Endodermal cell (in vitro differentiated cells): ENCODE results near the gene ATOX1. TPM values are rescaled to one million over a fixed set of nuclear protein-coding genes. Genes with fewer than 3 reads are reported as not detected.
"Not testable (repeated sequence)": the region's sequence is repeated elsewhere in the genome, so short reads cannot be mapped to it uniquely, and the experiment has no call there.

ENCODE experiments used
- DNase-seq: peaks from one replicate; pipeline ENCODE4 v3.0.0-alpha.2; 2017
- H3K27ac ChIP-seq: 2 replicates; pipeline ENCODE4 v1.5.1; 2013; ENCODE audit warnings: mild to moderate bottlenecking, low read depth, low read length, moderate library complexity
- H3K27me3 ChIP-seq: 2 replicates; pipeline ENCODE4 v1.6.1; 2013; ENCODE audit warnings: mild to moderate bottlenecking, low read length, moderate library complexity; ENCODE audit not compliant: insufficient read depth, control insufficient read depth, poor library complexity, severe bottlenecking
- H3K36me3 ChIP-seq: 2 replicates; pipeline ENCODE4 v1.7.0; 2013; ENCODE audit warnings: mild to moderate bottlenecking, low read length, moderate library complexity; ENCODE audit not compliant: control insufficient read depth, insufficient read depth
- H3K4me1 ChIP-seq: one replicate; pipeline ENCODE4 v1.7.0; 2013; ENCODE audit warnings: low read length; ENCODE audit not compliant: control insufficient read depth, insufficient read depth
- H3K4me3 ChIP-seq: 2 replicates; pipeline ENCODE4 v1.5.1; 2013; ENCODE audit warnings: mild to moderate bottlenecking, low read length, moderate library complexity
- H3K9ac ChIP-seq: 2 replicates; pipeline ENCODE4 v1.6.1; 2013; ENCODE audit warnings: mild to moderate bottlenecking, low read length, moderate library complexity; ENCODE audit not compliant: poor library complexity, severe bottlenecking; ENCODE audit errors: extremely low read depth
- H3K9me3 ChIP-seq: 2 replicates; pipeline ENCODE4 v1.6.1; 2013; ENCODE audit warnings: mild to moderate bottlenecking, low read length, moderate library complexity; ENCODE audit not compliant: control insufficient read depth
- H3K27ac Mint-ChIP-seq: 2 replicates; pipeline ENCODE4 v1.8.0; 2020; ENCODE audit warnings: mixed read lengths
- H3K27me3 Mint-ChIP-seq: 2 replicates; pipeline ENCODE4 v1.8.0; 2021; ENCODE audit warnings: mild to moderate bottlenecking, mixed read lengths; ENCODE audit not compliant: insufficient read depth
- H3K36me3 Mint-ChIP-seq: 2 replicates; pipeline ENCODE4 v1.8.0; 2020; ENCODE audit warnings: low read depth, mixed read lengths
- H3K4me1 Mint-ChIP-seq: 2 replicates; pipeline ENCODE4 v1.8.0; 2020; ENCODE audit warnings: mixed read lengths
- H3K4me3 Mint-ChIP-seq: 2 replicates; pipeline ENCODE4 v1.8.0; 2020; ENCODE audit warnings: mild to moderate bottlenecking, moderate library complexity, mixed read lengths
- H3K9me3 Mint-ChIP-seq: 2 replicates; pipeline ENCODE4 v1.8.0; 2020; ENCODE audit warnings: mild to moderate bottlenecking, mixed read lengths
- CTCF ChIP-seq: fragments of 200-600 bp; sonication (generic); conservative IDR thresholded peaks from 2 replicates; pipeline ENCODE4 v1.5.0; 2021; ENCODE audit warnings: antibody characterized with exemption, mild to moderate bottlenecking
- WGBS, 2 experiments: methylation state at CpG; one replicate each; pipeline versions ENCODE4 v1.1.5 to v1.1.7; 2013; ENCODE audit warnings: missing lambda C conversion rate in 2 of 2, mixed read lengths in 1 of 2; ENCODE audit not compliant: insufficient coverage in 1 of 2, insufficient read length in 1 of 2; 5-methylcytosine and 5-hydroxymethylcytosine counted together
- total RNA-seq, 2 donors: library from RNA; stranded (reverse); fragmentation: NEBNext Ultra II Directional in 1 of 2; extraction: Animal tissue kit (Norgen Biotek cat#: 25700) in 1 of 2; gene quantifications; 2 replicates in 1 of 2; 3 replicates in 1 of 2; pipeline ENCODE4 v1.2.1, GENCODE V29; 2021

The ATOX1 gene
- total RNA-seq, 2 donors from 2014 or later, result 105 to 129 TPM

- peak overlapping the region; percentile 61 for H3K27ac Mint-ChIP-seq
- Histone ChIP-seq H3K27ac (no peak overlapping the region), H3K4me1 (no peaks in the 10 kb centered on the region), H3K36me3 (peaks cover 45% of the 10 kb centered on the region), H3K27me3 (no peaks in the 10 kb centered on the region), H3K9me3 (no peaks in the 10 kb centered on the region), H3K4me3 (peak overlapping the region; percentile 64), H3K9ac (peak overlapping the region; percentile 49)
- H3K27me3 Mint-ChIP-seq, result no peaks in the 10 kb centered on the region
- H3K4me3 Mint-ChIP-seq, result no peak overlapping the region
- TF ChIP-seq CTCF, result no peak
- WGBS, 2 experiments, result 71 to 87% methylated on average over 2 to 3 of the region's 3 CpGs
- H3K36me3 Mint-ChIP-seq, result peaks cover 26% of the 10 kb centered on the region
- peaks cover 35% of the 10 kb centered on the region for H3K4me1 Mint-ChIP-seq
- H3K9me3 Mint-ChIP-seq, result no peaks in the 10 kb centered on the region
- DNase-seq, result peak; percentile 59
Observed at GRCh38 chr5:151784141-151784540, 25.7 kb upstream of the ATOX1 start.

DNA sequence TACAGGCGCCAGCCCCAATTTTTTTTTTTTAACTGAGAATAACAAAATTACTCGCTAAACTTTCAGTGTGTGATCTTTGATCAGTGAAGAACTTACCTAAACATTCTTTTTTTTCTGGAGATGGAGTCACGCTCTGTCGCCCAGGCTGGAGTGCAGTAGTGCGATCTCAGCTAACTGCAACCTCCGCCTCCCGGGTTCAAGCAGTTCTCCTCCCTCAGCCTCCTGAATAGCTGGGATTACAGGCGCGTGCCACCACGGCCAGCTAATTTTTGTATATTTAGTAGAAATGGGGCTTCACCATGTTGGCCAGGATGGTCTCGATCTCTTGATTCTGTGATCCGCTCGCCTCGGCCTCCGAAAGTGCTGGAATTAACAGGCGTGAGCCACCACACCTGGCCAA, 25.2 kb upstream of the ATOX1 start:
- peak overlapping the region; percentile 66 for H3K27ac Mint-ChIP-seq
- not testable (repeated sequence) for DNase-seq, H3K4me3 Mint-ChIP-seq, H3K9me3 ChIP-seq, H3K4me1 ChIP-seq, H3K4me3 ChIP-seq, H3K27ac ChIP-seq, H3K27me3 Mint-ChIP-seq, H3K27me3 ChIP-seq, H3K9me3 Mint-ChIP-seq
- peak overlapping the region; percentile 13 for H3K9ac ChIP-seq
- peaks cover 45% of the 10 kb centered on the region for H3K36me3 ChIP-seq
- WGBS, 2 experiments, result 85 to 96% methylated on average over 5 to 16 of the region's 16 CpGs
- peaks cover 27% of the 10 kb centered on the region for H3K36me3 Mint-ChIP-seq
- peaks cover 40% of the 10 kb centered on the region for H3K4me1 Mint-ChIP-seq

DNA sequence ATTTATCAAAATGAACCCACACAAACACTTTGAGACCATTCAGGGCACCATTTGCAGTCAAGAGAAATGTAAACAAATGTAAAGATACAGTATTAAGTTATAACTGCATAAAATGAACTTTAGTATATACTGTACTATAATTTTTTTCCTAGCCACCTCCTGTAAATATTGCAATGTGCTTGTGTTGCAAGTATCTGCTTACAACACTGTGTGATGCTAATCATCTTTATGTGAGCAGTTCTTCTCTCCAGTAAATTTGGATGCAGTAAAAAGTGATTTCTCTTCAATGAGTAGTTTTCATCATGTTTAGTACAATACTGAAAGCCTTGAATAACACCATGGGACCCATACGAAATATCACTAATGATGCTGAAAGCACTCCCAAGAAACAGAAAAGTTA, 22.8 kb upstream of the ATOX1 start:
- H3K9ac ChIP-seq, result no peak overlapping the region
- no peak overlapping the region for H3K4me3 ChIP-seq
- H3K36me3 Mint-ChIP-seq, result peaks cover 24% of the 10 kb centered on the region
- H3K27me3 Mint-ChIP-seq, result no peaks in the 10 kb centered on the region
- peaks cover 5% of the 10 kb centered on the region for H3K4me1 ChIP-seq
- H3K9me3 Mint-ChIP-seq, result no peaks in the 10 kb centered on the region
- no peak overlapping the region for H3K27ac ChIP-seq
- DNase-seq, result no peak
- no peaks in the 10 kb centered on the region for H3K27me3 ChIP-seq
- H3K4me3 Mint-ChIP-seq, result no peak overlapping the region
- H3K9me3 ChIP-seq, result no peaks in the 10 kb centered on the region
- H3K27ac Mint-ChIP-seq, result no peak overlapping the region
- H3K4me1 Mint-ChIP-seq, result peaks cover 56% of the 10 kb centered on the region
- peaks cover 41% of the 10 kb centered on the region for H3K36me3 ChIP-seq
- WGBS, 2 experiments, result 87% methylated on average over 1 of the region's 1 CpG; no CpG with 5 or more reads in 1 of the 2 experiments
- TF ChIP-seq CTCF, result no peak

DNA sequence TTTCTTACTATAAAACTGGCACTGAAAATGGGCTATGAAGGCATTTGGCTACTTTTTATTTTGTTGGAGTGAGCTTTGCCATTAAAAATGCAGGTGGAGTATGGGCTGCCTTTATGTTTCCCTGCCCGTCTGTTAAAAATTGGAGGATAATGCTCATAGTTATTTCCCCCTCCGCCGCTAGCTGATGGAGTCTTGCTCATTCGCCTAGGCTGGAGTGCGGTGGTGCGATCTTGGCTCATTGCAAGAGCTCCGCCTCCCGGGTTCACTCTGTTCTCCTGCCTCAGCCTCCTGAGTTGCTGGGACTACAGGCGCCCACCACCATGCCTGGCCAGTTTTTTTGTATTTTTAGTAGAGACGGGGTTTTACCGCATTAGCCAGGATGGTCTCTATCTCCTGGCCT, 21.9 kb upstream of the ATOX1 start:
- H3K4me1 ChIP-seq, result peaks cover 13% of the 10 kb centered on the region
- no peaks in the 10 kb centered on the region for H3K27me3 ChIP-seq
- 83 to 90% methylated on average over 11 of the region's 11 CpGs for WGBS, 2 experiments
- Mint-ChIP-seq H3K27ac (peak overlapping the region; percentile 78), H3K27me3 (no peaks in the 10 kb centered on the region), H3K4me1 (peaks cover 63% of the 10 kb centered on the region), H3K4me3 (no peak overlapping the region), H3K9me3 (no peaks in the 10 kb centered on the region), H3K36me3 (peaks cover 22% of the 10 kb centered on the region)
- peak; percentile 65 for DNase-seq
- H3K27ac ChIP-seq, result no peak overlapping the region
- peaks cover 38% of the 10 kb centered on the region for H3K36me3 ChIP-seq
- no peak overlapping the region for H3K9ac ChIP-seq
- H3K4me3 ChIP-seq, result no peak overlapping the region
- TF ChIP-seq CTCF, result no peak
- no peaks in the 10 kb centered on the region for H3K9me3 ChIP-seq
